Epithelial cell of esophagus (primary cell): ENCODE measurements around the gene FEZF2.

ENCODE experiments used
- DNase-seq: peaks from one replicate; pipeline ENCODE4 v3.0.0; 2010; ENCODE audit warnings: low read depth
- H3K4me3 ChIP-seq: 2 replicates; pipeline ENCODE4 v1.5.1; 2011; ENCODE audit warnings: mild to moderate bottlenecking, low read length, control low read depth
- TF ChIP-seq, protein P1 (sequence below): IDR thresholded peaks from 2 replicates; pipeline ENCODE4 v1.5.1; 2011; ENCODE audit warnings: low read depth, mild to moderate bottlenecking, low read length, control low read depth, inconsistent platforms; ENCODE audit not compliant: insufficient read depth; ENCODE audit errors: missing control alignments

The FEZF2 gene

DNA sequence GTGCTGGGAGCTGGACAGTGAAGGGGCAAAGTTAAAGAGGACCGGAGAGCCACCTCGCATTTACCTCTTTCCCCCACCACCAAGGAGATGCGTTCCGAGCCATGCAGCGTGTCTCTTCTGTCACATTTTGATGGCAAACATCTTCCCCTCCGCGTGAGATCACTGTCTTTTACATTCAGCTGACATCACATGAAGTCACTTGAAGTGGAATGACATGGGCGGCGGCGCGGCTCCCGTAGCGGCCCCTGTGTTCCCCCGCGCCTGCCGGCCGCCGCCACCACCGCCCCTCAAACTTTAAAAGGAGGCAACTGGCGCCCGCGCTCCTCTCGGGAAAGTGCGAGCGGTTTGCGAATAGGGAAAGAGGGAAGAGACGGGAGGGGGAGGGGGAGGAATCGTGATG, at the start of gene FEZF2:
Gene FEZF2, minus strand, starts transcription at position 336 of the 400 bp plus-strand sequence. CDS start 682 bp downstream, outside the sequence.
- no peak within 1 kb of the TSS for H3K4me3 ChIP-seq
- TF ChIP-seq, protein P1, sequence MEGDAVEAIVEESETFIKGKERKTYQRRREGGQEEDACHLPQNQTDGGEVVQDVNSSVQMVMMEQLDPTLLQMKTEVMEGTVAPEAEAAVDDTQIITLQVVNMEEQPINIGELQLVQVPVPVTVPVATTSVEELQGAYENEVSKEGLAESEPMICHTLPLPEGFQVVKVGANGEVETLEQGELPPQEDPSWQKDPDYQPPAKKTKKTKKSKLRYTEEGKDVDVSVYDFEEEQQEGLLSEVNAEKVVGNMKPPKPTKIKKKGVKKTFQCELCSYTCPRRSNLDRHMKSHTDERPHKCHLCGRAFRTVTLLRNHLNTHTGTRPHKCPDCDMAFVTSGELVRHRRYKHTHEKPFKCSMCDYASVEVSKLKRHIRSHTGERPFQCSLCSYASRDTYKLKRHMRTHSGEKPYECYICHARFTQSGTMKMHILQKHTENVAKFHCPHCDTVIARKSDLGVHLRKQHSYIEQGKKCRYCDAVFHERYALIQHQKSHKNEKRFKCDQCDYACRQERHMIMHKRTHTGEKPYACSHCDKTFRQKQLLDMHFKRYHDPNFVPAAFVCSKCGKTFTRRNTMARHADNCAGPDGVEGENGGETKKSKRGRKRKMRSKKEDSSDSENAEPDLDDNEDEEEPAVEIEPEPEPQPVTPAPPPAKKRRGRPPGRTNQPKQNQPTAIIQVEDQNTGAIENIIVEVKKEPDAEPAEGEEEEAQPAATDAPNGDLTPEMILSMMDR: no peak

DNA sequence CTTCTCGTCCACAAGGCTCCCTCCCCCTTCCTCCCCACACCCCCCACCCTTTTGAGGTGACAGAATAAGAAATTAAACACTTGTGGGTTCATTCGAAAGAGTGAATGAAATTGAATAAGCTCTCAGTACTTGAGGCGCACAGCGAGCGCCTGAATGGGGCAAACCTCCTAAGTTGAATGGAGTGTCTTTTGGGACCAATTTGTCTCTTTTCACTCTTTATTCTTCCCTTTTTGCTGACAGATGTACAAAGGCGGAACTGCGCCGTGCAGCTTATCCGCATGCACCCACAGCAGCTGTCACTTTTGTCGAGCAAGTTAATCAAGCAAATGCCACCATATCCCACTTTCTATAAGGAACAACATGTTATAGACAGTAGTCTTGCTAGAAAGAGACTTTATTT, 47.9 kb upstream of the FEZF2 start:
- TF ChIP-seq, protein P1: no peak
- H3K4me3 ChIP-seq: no peak overlapping the region
- no peak for DNase-seq

More for the DNA sequence above, at the start of gene FEZF2:
- no peak for DNase-seq

DNA sequence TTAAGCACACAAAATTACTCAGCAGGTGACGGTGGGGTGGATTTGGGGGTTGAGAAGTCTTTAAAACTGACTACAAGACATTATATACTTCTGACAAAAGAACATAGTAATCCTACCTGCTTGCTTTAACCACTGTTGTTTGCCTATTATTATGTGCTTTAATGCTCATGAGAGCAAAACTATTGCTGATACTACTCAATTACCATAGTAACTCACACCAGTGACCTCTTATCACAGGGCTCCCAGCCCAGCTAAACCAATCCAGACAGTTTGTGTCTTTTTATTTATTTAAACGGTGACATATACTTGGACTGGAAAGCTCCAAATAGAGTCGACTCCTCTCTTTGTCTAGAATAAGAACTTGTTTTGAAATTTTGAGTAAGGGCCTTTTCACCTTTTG, 42.8 kb upstream of the FEZF2 start:
- TF ChIP-seq, protein P1: no peak
- H3K4me3 ChIP-seq: no peak overlapping the region
- no peak for DNase-seq

DNA sequence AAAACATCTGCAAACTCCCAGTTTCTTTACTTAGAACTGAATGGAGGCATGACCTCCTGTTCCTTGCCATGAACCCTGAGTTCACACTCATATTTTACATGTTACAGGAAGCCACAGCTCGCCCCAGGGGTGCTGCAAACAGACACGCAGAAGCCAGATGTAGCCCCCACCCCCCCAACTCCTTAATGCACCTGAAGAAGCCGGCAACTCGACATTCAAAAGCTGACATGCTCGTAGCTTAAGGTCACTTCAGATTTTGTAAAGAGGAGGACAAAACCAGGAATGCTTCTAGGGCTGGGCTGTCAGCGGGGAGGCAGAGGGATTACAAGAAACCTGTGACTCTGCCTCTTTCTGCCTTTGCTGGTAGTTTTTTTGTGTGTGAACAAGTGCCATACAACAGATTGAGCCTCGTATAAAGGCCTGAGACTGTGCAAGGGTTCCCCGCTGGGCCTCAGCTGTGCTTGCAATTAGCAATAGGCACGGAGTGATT, 42.0 kb upstream of the FEZF2 start:
- TF ChIP-seq, protein P1: no peak
- DNase-seq: no peak

DNA sequence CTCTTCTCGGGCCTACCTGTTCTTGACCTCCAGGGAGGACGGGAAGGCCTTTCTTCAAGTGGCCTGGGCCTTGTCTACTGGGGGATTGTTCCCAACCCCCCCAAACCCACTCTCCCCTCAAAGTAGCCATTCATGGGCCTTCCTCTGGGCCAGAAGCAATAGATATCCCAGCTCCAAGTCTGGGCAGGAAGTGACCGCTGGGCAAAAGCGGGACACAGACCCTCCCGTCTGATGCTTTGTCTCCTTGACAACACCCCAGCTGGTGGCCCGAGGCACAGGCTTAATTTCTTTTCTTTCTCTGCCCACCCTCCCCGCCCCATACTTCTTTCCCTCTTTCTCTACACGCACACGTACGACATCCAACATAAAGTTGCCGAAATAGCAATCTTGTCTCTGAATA, 41.4 kb upstream of the FEZF2 start:
- TF ChIP-seq, protein P1: no peak
- DNase-seq: no peak
- no peak overlapping the region for H3K4me3 ChIP-seq

More for the DNA sequence above, 42.0 kb upstream of the FEZF2 start:
- H3K4me3 ChIP-seq: no peak overlapping the region

DNA sequence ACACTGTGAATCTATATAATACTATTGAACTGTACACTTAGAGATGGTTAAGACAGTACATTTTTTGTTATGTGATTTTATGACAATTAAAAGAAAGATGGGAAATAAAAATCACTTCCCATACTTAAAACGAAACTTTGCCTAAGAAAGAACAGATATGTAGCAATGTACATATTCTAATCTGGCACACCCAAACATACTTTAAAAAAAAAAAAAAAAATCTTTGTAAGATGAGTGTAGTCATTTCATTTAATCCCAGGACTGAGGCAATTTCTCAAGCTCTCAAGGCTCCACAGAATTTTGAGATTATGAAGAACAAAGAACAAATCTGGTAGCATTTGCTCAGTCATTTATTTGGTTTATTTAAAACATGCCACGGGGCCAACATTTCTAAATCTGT, 40.3 kb upstream of the FEZF2 start:
- H3K4me3 ChIP-seq: no peak overlapping the region
- TF ChIP-seq, protein P1: no peak
- no peak for DNase-seq

DNA sequence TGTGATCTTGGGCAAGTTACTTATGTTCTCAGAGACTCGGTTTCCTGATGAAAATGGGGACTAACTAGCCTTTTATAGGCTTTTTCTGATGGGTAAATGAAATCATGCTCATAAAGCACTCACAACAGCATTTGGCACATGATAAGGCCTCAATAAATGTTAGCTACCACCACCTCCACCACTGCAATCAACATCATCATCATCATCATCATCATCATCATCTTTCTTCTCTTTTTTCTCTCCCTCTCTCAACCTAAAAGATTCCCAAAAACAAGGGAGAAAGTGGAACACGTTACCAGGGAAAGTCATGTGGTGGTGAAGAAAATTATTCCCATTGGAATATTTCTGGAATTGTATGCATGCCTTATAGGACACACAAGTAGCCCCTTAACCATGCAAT, 33.6 kb upstream of the FEZF2 start:
- TF ChIP-seq, protein P1: no peak
- DNase-seq: no peak
- no peak overlapping the region for H3K4me3 ChIP-seq
